Measurements from ENCODE around the gene MRPS23.

Gene MRPS23

DNA sequence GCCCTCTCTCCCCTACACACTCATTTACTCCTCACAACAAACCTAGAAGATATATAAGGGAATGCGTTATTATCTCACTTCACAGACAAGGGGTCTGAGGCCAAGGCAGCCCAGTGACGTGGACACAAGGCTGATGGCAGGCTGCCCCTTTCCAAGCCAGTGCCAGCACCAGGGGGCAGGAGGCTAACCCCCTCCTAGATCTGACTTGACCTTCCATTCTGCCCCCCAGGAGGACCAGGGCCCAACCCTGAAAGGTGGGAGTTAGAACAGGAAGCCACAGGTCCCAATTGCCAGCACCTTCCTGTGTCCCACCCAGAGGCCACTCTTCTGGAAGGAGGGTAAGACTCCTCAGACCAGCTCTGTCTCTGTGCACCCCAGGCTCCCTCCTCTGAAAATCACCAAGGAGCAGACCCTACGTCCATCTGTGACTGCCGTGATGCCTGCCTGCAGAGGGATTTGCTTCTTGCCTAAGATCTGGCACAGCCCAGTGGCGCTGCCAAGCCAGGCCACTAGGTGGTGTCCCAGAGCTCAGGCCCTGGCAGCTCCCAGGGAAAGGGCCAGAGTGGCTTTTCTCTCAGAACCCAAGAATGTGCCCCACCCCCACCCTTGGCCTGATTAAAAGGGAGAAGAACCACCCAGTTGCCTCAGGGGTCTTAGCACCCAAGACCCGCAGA lies 42.4 kb upstream of the MRPS23 start:
- TF ChIP-seq, protein P1, sequence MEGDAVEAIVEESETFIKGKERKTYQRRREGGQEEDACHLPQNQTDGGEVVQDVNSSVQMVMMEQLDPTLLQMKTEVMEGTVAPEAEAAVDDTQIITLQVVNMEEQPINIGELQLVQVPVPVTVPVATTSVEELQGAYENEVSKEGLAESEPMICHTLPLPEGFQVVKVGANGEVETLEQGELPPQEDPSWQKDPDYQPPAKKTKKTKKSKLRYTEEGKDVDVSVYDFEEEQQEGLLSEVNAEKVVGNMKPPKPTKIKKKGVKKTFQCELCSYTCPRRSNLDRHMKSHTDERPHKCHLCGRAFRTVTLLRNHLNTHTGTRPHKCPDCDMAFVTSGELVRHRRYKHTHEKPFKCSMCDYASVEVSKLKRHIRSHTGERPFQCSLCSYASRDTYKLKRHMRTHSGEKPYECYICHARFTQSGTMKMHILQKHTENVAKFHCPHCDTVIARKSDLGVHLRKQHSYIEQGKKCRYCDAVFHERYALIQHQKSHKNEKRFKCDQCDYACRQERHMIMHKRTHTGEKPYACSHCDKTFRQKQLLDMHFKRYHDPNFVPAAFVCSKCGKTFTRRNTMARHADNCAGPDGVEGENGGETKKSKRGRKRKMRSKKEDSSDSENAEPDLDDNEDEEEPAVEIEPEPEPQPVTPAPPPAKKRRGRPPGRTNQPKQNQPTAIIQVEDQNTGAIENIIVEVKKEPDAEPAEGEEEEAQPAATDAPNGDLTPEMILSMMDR (IDR thresholded peaks at IDR 0.05; ENCODE audit: insufficient read depth, missing control alignments): peak; percentile 99
- DNase-seq (ENCODE audit: insufficient read length, low spot score): peak; percentile 85
- FAIRE-seq: no peak

DNA sequence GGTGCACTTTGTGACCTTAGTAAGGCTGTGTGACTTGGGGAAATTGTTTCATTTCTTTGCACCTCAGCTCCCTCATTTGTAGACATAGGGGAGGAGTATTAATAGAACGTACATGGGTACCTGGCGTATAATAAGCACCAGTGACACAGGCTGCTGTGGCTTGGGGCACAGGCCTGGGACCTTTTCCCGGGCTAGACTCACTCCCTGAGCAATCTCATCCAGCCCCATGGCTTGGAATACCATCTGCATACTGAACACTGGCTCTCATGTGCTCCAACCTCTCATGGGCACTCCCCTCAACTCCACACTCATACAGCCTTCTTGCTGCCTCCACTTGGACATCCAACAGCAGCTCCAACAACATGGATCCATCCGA lies 41.0 kb upstream of the MRPS23 start:
- TF ChIP-seq, protein P1 (IDR thresholded peaks at IDR 0.05; ENCODE audit: insufficient read depth, missing control alignments): no peak
- DNase-seq (ENCODE audit: insufficient read length, low spot score) (no peak), FAIRE-seq (no peak)

DNA sequence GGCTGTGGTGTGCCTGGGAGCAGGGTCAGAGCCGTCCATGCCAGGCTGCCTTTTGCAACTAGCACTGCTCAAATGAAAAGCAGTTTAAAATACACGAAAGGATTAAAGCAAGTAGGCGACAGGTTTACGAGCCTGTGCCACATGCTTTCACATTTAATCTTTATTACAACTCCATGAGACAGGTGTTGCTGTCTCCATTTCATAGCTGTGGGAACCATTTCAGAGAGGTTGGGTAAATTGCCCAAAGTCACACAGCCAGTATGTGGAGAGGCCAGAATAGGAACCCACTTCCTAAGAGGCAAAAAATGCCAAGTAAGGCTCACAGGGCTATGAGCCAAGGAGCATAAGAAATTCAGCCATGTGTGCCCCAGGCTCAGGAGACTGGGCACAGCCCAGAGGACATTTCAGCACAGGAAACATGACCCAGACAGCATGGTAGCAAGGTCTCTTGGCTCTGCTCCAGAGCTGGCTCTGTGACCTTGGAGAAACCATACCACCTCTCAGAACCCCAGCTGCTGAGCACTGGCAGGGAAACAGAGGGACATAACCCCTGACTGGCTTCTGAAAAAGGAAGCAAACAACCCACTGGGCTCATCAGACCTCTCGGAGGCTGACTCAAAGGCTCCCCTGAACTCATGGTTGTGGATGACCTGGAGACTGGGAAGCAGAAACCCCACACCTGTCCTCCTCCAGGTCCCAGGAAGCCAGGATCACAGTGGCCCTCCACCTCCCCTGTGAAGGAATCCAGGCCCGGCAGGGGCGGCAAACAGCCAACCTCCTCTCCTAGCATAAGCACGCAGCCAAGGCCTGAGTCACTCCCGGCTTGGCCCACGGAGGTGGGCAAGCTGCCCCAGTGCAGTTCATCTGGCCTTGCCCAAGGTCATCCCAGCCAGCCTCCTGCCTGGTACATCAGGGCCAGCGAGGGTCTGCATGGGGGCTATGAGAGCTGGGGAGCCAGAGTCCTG lies 40.3 kb upstream of the MRPS23 start:
- no peak for DNase-seq (ENCODE audit: insufficient read length, low spot score)
- TF ChIP-seq, protein P1 (IDR thresholded peaks at IDR 0.05; ENCODE audit: insufficient read depth, missing control alignments): no peak
- FAIRE-seq: no peak

DNA sequence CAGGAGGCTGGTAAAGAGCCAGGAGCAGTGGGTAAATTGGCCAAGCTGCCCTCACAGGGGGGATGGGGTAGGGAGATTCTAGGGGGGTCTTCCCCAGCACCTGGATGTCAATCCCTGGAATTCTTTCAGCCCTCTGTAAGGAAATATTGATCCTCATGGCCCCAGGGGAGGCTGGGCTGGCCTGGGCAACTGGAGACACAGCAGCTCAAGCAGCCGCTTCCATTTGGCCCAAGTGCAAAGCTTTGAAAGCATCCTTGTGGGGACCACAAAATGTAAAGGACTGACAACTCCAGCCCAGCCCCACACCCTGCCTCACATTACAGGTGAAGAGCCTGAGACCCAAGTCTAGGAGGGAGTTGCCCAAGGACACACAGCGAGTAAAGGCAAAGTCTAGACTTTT lies 39.4 kb upstream of the MRPS23 start:
- DNase-seq (ENCODE audit: insufficient read length, low spot score) (no peak), FAIRE-seq (no peak)

DNA sequence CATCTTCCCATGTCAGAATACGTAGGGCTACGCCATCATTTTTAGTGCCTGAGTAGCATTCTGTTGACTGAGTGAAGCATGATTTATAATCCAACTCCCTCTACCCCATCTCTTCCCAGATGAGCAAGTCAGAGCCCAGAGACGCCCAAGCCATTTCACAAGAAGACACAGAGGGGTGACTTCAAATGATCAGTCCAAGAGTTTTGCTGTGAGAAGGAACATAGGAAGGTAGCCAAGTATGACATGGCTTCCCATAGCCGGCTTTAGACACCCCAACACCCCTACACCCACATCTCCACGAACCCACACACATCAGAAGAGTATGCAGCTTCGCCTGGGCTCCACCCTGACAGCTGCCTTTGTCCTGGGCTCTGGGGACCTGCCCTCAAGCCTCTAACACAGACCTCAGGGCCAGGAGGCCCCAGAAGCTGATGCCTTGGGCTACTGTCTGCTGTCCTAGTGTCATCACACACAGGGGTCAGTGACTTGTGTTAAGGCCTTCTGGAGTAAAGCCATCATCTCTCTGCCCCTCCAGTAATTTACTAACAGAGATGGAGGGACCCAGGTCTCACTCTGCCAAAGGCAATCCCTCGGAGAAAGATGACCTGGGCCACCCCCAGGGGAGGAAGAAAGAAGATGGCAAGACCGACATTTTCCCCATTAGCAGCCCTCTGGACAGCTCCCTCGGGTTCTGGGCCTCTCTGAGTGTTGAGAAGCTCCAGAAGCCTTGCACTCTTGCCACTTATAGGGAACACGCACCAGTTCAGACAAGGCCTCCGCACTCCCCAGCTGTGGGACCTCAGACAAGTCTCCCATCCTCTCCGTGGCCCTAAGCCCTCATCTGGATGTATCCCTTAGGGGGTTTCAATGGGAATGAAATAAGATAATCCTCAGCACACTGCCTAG lies 38.7 kb upstream of the MRPS23 start:
- DNase-seq (ENCODE audit: insufficient read length, low spot score) (no peak), FAIRE-seq (no peak)
- TF ChIP-seq, protein P1 (IDR thresholded peaks at IDR 0.05; ENCODE audit: insufficient read depth, missing control alignments): no peak

More for the DNA sequence above, 39.4 kb upstream of the MRPS23 start:
- TF ChIP-seq, protein P1 (IDR thresholded peaks at IDR 0.05; ENCODE audit: insufficient read depth, missing control alignments): no peak

DNA sequence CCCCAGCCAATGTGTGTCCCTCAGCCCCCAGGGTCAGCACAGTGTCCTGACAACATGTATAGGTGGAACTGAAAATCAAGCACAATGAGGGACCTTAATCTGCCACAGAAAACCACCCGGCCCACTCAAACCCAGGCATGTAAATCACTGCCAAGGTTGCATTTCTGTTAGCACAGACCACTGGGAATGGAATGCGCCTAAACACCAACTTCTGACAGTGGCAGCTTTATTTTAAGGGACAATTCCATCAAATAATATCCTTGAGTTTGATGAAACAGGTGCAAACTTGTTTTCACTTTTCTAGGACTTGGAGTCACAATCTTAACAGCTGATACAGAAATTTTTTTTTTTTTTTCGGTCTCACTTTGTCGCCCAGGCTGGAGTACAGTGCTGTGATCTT lies 37.3 kb upstream of the MRPS23 start:
- no peak for FAIRE-seq

More for the DNA sequence above, 37.3 kb upstream of the MRPS23 start:
- TF ChIP-seq, protein P1 (IDR thresholded peaks at IDR 0.05; ENCODE audit: insufficient read depth, missing control alignments): no peak
- no peak for DNase-seq (ENCODE audit: insufficient read length, low spot score)

Measured in D721Med (cell line).